Midbrain (tissue), 1 donor: Measurements from ENCODE around the gene PTPRM.
"Not testable (repeated sequence)": the region's sequence is repeated elsewhere in the genome, so short reads cannot be mapped to it uniquely, and the experiment has no call there.

Experiments
- DNase-seq: peaks from one replicate; lab custom pipeline; 2025; lab: John Stamatoyannopoulos, UW

The PTPRM gene

GRCh38 chr18:7727361-7728076 lies 160.4 kb downstream of the PTPRM start:
- DNase-seq: no peak

- DNase-seq: no peak
These were observed 161.2 kb downstream of the PTPRM start for GRCh38 chr18:7728297-7728696.

GRCh38 chr18:7729868-7730267 lies 162.8 kb downstream of the PTPRM start:
- no peak for DNase-seq

GRCh38 chr18:7730682-7731081 lies 163.6 kb downstream of the PTPRM start:
- DNase-seq: no peak

GRCh38 chr18:7733642-7734041 lies 166.5 kb downstream of the PTPRM start:
- DNase-seq: no peak

- no peak for DNase-seq
These were observed 168.1 kb downstream of the PTPRM start for GRCh38 chr18:7735196-7735595.

- DNase-seq: no peak
These were observed 168.6 kb downstream of the PTPRM start for GRCh38 chr18:7735626-7736175.

GRCh38 chr18:7736526-7736925 lies 169.4 kb downstream of the PTPRM start:
- not testable (repeated sequence) for DNase-seq

- DNase-seq: no peak
These were observed 170.4 kb downstream of the PTPRM start for GRCh38 chr18:7737550-7737949.

GRCh38 chr18:7740821-7741220 lies 173.7 kb downstream of the PTPRM start:
- DNase-seq: no peak

- DNase-seq: no peak
These were observed 174.5 kb downstream of the PTPRM start for GRCh38 chr18:7741640-7742039.

GRCh38 chr18:7742224-7742623 lies 175.1 kb downstream of the PTPRM start:
- DNase-seq: no peak

- no peak for DNase-seq
These were observed 176.1 kb downstream of the PTPRM start for GRCh38 chr18:7743256-7743655.

GRCh38 chr18:7746106-7746505 lies 179.0 kb downstream of the PTPRM start:
- DNase-seq: no peak

GRCh38 chr18:7748251-7749007 lies 181.3 kb downstream of the PTPRM start:
- DNase-seq: no peak

GRCh38 chr18:7749008-7749405 lies 181.9 kb downstream of the PTPRM start:
- DNase-seq: no peak

- DNase-seq: no peak
These were observed 182.4 kb downstream of the PTPRM start for GRCh38 chr18:7749510-7749981.

GRCh38 chr18:7750095-7750663 lies 183.1 kb downstream of the PTPRM start:
- no peak for DNase-seq

- no peak for DNase-seq
These were observed 183.8 kb downstream of the PTPRM start for GRCh38 chr18:7750966-7751365.

GRCh38 chr18:7754258-7754657 lies 187.1 kb downstream of the PTPRM start:
- no peak for DNase-seq

- no peak for DNase-seq
These were observed 187.6 kb downstream of the PTPRM start for GRCh38 chr18:7754725-7755181.

GRCh38 chr18:7755753-7756475 lies 188.8 kb downstream of the PTPRM start:
- DNase-seq: no peak
